GM19043 (cell line): ENCODE data around the gene SLCO4A1.

ENCODE experiments used
- ATAC-seq: cut with Tn5 transposase; IDR thresholded peaks from one replicate; pipeline ENCODE4 v1.9.1; 2021; ENCODE audit warnings: low read depth; ENCODE audit not compliant: unreplicated experiment

Gene SLCO4A1

DNA sequence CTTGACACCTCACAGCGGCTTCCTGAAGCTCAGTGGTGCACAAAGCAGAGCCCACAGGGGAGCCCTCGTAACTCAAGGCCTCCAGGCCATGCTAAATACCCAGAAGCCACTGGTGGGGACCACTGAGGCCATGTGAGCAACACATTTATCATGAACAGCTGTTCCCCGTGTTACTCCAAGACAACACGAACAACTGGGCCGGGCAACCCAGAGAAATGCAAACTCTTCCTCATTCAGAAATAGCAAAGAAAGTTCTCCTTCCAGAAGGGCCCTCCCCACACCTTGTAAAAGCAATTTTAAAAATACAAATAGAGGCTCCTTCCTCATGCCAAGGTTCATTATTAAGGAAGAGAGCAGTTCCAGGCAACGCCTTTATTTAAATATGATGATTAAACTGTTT, 36.3 kb upstream of the SLCO4A1 start:
- ATAC-seq, result no peak

DNA sequence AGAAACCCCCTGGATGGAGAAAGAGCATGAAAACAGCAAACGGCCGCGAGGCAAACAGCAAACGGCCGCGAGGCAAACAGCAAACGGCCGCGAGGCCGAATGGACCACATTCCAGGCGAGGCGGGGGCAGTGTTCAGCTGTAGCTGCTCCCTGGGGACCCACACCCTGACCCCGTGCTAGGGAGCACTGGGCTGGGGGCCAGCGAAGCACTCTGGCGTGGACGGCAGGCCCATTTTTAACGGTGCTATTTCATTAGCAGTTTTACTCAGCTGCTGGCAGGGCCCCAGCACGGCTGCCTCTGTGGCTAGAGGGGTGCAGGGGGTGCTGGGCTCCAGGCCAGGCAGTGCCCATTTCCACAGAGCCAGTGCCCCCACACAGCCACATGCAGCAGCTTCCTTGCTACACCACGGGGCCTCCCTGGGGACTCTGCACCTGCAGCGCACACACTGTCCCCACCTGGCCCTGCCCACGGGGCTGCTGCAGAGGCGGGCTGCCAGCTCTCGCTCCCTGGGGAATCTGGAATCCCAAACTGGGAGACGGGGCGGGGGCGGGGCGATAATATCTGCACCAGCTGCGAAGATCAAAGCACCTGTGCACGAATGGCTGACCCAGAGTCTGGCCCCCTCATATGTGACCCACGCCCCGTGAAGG, 35.6 kb upstream of the SLCO4A1 start:
- no peak for ATAC-seq

DNA sequence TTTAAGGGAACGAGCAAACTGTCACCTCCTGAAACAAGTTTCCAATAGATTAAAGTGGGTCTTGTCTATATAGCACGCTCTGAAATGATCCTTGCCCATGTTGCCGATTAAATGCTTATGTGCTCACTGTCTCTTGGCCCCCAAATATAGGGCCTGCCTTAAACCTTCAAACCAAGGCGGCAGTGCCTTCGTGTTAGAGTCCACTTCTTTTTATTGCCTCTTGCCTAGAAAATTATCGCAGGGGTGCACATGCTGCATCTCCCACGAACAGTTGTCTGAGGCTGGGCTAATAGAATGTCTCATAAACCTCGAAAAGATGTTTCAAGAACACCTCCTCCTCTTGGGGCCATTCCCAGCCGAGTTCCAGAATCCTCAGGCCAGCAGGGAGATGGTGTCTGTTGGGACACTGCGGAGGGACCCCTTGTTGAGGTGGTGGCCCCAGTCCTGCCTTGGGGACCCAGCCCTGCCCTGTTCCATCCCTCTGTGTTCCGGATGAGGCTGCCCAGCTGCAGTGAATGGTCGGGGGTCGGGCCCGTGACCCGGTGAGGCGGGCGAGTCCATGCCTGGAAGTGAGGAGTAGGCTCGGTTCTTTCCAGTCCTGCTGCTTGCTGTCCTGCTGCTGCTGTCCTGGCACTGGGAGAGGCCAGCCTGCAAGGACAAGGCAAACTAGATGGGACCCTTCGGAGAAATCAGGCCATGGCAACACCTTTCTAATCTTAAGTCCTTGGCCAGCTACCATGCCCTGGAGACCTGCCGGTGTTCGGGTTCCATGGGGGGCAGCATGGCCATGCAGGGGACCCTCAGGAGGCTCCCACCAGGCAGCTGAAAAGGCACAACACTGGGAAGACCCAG, 34.7 kb upstream of the SLCO4A1 start:
- ATAC-seq, result no peak

DNA sequence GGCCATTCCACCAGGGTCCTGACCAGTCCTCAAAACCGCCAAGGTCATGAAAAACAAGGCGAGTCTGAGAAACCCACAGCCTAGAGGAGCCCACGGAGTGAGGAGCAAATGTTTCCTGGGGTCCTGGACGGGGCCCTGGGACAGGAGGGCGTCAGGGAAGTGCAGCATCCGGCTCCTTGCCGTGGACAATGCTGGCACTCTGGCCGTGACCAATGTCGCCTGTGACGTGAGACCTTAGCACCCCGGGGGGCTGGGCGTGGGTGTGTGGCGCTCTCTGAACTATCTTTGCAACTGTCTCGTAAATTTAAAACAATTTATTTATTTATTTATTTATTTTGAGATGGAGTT, 34.1 kb upstream of the SLCO4A1 start:
- no peak for ATAC-seq

DNA sequence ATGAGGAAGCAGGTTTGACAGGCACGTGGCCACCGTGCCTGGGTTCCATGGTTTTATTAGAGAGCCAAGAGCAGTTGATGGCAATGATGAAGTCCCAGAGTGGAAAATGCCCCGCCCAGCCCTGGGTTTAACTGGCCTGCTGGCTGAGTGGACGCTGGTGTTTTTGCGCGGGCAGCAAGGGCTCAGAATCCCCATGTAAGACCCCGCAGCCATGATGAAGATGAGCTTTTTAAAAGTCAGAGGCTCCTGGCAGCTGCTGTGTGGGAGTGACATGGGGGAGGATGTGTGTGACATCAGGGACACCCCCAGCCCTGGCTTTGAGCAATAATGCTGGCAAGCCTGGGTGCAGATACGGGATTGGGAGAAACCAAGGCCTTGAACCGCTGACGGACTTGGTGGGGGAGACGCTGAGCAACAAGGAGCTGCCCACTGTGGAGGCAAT, 33.0 kb upstream of the SLCO4A1 start:
- no peak for ATAC-seq

DNA sequence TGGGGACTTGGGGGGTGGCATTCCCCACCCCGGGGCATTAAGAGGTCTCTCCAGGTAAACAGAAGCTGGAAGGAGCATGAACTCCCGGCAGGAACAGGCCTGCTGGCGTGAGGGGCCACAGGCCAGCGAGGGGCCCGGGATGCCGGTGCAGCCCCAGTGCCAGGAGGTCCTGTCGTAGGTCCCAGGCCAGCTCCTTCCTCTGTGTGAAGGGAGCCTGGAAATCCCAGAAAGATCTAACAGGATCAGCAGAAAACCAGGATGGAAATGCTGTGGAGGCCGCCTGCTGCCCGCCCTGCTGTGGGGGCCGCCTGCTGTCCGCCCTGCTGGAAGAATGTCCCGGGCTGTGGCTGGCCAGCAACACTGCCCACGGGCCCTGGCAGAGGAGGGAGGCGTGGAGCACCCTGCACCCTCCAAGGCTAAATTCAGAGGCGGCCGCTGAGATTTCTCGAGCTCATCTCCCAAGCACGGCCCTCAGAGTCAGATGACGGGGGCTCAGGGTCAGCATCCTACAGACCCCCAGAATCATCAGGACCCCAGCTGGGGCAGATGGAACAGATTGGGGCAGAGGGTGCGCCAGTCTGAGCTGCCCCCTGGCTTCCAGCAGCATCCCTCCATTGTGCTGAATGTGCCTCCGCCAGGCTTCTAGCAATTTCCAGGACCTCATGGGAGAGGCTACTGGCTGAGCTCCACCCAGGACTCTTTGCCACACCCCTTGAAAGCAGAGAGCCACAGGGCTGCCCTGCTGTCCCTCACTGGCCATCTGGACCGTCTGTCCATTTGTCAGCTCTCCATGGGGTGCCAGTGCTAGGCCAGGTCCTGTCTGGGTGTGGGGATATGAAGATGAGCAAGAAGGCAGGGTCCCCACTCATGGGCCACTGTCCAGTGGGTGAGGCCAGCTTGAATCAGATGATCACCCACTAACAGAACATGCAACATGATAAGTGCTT, 32.2 kb upstream of the SLCO4A1 start:
- no peak for ATAC-seq

DNA sequence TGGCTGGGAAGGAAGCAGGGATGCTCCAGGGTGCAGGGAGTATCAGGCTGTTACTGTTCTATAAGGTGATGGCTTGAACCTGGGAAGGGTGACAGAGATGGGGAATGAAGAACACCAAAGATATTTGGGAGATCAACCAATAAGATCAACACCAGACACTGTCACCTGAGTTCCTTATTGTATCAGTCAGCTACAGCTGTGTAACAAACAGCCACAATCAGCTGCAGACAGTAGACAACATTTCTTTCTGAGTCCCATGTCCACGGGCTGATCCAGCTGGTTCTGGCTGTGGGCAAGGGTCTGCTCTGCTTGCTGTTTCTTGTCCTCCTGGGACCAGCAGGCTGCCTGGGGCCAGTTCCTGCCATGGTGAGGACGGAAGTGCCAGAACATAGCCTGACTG, 31.3 kb upstream of the SLCO4A1 start:
- ATAC-seq, result no peak

DNA sequence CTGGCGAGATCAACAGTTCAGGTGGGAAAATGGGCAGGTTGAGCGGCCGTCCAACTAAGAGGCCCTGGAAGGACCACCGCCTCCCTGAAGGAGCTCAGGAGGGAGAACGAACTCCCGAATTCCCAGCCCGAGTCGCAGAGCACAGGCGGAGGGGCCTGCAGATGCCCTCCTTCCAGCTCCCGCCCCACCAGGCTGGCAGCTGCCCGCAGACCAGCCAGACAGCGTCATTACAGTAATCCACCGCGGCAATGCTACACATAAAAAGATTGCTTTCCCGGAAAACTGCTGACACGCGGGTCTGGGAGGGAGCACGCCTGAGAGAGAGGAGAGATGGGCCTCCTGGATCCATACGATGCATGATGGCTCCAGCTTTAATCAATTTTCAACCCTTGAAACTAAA, 30.5 kb upstream of the SLCO4A1 start:
- no peak for ATAC-seq

DNA sequence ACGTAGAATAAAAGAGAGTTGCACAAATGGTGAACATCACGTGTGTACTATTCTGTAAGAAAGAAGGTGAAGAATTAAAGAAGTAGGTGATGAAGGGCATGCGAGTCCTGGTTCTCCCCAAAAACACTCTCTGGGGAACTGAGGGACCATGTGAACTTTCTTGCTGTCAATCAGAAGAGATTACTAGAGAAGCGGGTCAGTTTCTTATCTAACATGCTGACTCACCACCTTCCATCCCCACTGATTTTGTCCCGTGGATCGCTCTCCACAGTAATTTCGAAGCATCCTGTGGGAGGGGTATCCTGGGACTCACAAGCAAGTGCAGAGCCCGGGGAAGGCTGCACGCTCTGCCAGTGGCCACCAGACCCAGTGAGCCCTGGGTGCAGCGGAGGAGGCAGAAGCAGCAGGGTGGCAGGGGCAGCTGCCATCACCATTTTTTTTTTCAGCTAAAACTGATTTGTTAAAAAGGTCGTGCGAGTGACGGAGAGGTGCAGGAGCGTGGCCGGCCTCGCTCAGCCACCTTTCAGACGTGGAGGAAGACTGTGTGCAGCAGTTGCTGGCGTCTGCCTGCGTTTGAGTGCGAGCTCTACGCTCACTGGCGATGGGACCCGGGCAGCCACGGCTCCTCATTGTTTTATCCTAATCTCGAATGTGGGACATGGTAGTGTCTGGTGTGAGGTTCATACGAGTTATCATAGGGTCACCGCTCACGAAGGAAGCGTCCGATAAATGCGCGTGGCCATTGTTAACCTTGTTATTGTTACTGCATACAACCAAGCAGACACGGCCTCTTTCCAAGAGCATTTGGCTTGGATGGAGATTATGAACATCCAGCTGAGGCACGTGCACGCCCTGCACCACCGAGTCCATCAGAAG, 28.0 kb upstream of the SLCO4A1 start:
- no peak for ATAC-seq

DNA sequence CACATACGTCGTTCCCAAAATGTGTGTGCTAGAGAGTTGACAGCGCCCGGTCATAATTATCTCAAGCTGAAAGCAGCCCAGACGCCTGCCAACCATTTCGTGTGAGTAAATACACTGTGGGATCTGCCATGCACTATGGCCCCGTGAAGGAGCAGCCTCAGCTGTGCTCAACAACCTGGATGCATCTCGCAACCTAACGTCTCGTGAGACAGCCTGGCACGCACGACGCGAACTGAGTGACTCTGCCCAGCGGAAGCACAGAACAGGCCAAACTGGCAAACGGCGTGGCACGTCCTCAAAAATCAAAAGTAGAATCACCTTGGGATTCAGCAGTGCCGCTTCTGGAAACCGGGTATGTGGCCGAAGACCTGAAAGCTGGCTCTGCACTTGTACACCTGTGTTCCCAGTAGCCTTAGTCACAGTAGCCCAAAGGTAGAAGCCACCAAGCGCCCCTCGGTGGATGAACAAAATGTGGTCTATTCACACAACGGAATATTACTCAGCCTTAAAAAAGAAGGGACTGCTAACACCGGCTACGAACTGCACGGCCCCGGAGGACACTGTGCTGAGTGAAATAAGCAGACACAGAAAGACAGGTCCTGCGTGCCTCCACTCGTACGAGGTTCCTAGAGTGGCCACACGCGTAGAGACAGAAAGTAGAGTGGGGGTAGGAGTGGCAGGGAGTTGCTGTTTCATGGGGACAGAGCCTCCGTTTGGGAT, 27.2 kb upstream of the SLCO4A1 start:
- no peak for ATAC-seq

DNA sequence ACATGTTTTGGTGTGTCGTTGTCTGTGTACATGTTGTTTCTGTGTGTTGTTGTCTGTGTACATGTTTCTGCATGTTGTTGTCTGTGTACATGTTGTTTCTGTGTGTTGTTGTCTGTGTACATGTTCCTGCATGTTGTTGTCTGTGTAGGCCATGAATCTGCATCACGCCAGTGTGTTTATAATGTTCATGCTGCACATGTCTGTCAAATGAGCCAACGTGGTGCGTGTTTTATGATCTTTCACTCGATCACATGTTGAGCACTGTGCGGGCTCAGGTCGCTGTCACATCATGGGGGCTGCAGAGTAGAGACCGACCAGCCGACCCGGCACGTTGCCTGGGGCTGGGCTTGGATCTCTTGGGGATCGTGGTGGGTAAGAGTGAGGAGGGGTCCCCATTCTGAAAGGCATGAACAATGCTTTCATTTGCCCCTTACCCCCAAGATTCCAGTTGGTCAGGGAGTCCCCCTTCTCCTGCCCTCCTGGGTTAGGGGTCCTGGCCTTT, 26.5 kb upstream of the SLCO4A1 start:
- no peak for ATAC-seq

DNA sequence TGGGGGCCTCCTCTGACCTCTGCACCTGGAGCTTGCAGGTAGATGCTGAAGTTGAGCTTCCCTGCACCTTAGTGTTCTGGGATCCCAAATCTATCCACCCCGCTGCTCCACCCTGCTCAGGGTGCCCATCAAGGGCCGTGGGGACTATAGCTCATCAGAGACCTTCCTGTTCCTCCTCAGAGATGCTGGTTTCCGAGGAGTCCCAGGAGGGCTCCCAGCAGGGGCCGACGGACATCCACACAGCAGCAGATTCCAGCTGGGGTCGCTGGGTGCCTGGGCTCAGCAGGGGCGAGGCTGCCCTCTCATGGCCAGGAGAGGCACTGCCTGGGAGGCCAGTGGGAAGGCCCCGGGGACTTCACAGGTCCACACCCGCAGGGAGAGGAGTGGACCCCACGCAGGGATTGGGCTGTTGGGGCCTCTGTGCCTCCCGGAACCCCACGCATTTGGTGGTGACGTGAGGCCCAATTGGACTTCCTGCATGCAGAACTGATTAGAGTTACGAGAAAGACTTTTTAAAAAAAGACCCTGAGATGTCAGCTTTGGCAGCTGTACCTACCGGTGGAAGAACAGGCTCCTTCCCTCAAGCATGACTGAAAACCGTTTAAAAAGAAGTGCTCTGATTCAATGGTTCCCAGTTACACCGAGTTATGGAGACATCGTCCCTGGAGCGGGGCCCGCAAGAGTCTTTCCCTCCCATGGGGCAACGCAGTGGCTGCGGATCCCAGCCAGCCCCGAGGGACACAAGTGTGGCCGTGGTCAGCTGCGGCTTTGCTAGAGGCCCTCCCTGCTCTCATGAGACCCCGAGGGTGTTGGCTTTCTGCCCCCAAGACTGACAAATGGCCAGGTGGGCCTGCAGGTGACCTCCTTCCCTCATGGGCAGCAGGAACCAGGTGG, 25.3 kb upstream of the SLCO4A1 start:
- ATAC-seq, result peak; percentile 56

DNA sequence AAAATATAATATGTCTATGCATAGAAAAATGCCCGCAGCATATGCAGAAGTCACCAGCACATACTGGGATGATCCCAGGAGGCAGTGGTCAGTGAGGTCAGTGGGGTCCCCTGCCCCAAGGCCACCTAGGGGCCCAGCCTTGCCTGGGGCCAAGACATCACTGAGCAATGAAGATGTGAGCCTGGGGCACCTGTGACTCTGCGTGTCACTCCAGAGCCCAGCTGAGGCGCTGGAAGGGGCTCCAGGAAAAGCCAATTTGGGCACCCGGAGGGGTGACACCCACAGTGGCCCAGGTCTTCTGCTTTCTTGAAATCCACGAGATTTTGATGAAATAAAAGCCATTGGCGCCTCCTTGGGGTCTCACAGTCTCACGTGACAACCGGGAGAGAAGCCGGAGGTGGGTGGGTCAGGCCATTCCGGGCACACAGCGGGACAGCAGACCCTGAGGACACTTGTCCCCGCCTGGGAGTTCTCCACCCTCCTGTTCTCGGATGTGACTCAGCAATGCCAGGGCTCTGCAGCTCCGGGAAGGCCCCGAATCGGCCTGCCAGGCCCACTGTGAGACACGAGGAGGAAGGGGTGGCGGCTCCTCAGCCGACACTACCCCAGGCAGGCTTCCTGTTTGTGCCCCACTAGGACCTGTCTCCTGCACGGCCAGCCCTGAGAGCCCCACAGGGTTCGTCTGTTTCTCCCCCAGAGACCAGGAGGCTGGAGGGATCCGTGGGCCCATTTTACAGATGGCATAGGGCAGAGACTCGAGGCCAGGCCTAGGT, 24.4 kb upstream of the SLCO4A1 start:
- no peak for ATAC-seq

DNA sequence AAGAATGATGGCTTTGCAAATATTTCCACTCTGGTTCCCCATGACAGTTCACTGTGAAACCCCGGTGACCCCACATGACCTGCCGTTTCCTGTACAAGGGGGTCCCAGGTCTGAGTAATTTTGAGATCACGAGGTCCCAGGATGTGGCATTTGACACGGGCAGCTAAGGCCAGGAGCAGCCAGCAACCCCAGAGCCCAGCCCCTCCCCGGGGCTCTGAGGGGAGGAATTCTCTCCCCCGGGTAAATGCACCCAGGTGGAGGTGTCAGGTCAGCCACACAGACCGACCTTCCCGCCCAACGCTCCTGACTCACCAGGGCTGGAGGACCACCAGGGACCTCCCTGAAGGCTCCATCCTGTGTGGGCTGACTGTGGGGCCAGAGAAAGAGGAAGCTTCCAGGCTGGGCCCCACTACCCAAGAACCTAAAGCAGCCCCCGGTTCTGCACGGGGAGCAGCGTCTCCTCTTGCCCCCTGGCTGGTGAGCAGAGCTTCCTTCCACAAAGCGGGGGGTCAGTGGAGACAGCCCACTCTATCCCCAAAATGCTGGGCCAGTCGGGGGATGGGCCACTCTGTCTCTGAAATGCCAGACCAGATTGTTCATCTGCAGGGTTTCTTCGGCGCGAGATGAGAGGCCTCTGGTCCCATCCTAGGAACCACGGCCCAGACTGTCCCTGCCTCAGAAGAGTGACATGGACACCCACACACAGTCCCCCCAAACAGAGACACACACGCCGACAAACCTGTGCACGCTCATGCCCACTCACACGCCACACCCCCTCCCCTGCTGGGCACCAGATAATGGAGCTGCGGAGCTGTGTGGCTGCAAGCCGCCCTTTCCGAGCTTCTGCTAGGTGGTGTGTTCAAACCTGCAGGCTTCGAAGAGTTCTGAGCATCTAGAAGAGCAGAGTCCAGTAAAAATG, 23.4 kb upstream of the SLCO4A1 start:
- ATAC-seq, result no peak

DNA sequence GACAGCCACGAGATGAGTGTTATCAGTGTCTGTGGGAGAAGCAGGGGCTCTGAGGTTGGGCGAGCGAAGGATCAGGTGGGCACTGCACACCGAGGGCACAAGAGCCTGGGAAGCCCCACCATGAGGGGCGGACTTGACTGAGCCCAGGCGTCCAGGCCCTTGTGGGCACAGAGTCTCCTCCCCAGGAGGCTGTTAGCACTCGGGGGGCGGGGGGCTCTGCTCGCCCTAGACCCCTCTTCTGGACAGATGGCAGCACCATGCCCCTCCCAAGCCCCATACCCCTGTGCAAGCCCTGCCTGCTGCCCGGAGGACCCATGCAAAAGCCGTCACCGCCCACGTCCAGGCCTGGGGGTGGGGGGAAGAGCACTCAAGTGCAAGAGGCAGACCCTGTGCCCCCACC, 21.7 kb upstream of the SLCO4A1 start:
- ATAC-seq, result no peak

DNA sequence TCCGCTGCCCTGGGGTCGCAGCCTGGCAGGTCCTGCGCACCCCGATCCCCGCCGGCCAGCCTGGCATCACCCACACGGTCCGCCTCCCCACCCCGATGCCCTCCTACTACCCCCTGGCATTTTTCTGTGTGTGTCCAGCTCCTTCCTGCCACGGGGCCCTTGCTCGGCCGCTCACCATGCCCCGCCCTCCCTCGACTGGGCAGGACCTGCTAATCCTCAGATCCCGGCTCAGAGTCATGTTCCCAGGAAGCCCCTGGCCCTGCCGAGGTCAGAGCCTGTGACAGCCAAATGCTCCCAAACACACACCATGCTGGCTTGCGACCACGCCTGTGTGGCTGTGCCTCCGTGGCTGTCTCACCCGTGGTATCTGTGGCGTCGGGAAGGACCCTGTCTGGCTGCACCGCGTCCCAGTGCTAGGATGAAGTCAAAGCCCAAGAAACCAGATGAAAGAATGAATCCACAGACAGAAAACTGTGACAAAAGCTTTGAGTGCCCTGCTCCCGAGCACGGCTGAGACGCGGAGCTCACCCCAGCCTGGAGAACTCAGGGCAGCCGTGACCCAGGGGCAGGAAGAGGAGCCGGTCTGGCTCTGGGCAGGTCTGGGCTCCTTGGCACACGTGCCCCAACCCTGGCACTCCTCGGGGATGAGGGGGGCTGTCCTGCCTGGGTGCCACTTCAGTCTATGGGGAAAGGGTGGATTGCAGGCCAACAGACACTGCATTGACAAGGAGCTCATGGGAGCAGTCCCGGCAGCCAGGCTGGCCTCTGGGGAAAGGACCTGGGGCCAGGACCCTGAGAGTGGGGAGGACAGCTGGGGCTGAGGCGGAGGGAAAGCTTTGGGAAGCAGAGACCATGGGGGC, 20.8 kb upstream of the SLCO4A1 start:
- no peak for ATAC-seq
